AG20443 (cell line): ENCODE data around the gene CCNG2.
"Not testable (repeated sequence)": the region's sequence is repeated elsewhere in the genome, so short reads cannot be mapped to it uniquely, and the experiment has no call there.

Experiments used
- DNase-seq: peaks from one replicate; pipeline ENCODE4 v3.0.0; 2012; ENCODE audit warnings: low spot score, mixed read lengths

The CCNG2 gene

GRCh38 chr4:77156912-77157858 is at the start of gene CCNG2:
TSS of gene CCNG2 (plus strand) at chr4:77157207. CDS start at chr4:77158533, 1,326 bp downstream.
- peak; percentile 77 for DNase-seq

GRCh38 chr4:77110730-77111129 is 46.3 kb upstream of the CCNG2 start:
- DNase-seq, result peak; percentile 12

GRCh38 chr4:77113069-77113468 is 43.9 kb upstream of the CCNG2 start:
- DNase-seq, result no peak

- no peak for DNase-seq
These were observed 39.3 kb upstream of the CCNG2 start for GRCh38 chr4:77117721-77118120.

DNA sequence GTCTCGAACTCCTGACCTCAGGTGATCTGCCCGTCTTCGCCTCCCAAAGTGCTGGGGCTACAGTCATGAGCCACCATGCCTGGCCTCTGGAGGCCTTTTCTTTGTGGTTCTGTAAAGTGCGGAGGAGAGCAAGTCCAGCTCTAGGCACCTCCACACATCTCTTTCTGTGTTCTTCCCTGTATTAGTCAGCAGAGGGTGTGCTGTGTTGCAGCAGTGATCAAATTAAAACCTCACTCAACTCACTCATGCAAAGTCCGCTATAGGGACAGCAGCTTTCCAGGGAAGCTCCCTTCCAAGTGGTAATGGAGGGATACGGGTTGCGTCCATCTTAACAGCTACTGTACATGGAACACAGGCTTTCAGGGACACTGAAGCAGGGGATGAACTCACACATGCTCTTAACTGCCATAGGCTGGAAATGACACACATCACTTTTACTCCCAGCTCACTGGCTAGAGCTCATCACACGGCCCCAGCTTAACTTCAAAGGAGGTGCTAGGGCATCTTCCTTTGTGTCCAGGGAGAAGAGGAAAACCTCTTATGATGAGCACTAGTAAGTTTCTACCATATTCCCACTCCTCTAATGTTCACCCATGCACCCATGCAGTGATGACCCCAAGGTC is 36.0 kb upstream of the CCNG2 start:
- peak; percentile 22 for DNase-seq

DNA sequence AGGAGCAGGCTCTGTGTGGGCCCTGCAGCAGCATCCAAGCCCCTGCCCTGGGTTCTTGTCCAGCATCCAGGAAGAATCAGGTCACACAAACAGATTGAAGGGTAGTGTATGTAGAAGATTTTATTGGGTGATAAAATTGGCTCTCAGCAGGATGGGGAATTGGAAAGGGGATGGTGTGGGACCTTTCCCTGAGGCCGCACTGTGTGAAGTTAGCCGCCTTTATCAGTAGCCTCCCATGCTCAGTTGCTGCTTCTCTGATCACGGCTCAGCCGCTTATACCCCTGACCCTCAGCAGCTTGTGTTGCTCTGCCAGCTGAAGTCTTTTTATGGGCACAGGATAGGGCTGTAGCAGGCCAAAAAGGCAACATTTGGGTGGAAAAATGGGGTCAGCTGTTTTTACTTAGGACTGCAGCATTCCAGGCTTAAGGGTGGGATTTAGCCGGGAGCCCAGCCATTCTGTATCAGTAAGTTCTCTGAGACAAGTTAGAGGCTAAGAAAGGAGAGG is 35.2 kb upstream of the CCNG2 start:
- no peak for DNase-seq

DNA sequence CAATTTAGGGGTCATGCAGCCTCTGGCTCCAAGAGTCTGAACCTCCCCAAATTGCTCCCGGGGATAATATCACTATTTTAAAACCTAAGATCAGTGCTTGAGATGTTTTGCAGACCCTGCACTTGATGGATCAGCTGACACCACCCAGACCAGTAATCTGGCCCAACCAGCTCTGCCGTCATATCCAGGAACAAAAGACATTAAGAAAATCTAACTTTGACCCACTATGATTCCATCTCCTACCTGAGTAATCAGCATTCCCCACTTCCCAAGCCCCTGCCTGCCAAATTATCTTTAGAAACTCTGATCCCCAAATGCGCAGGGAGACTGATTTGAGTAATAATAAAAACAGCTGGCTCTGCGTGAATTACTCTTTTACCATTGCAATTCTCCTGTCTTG is 34.4 kb upstream of the CCNG2 start:
- DNase-seq, result no peak

- DNase-seq, result no peak
These were observed 33.6 kb upstream of the CCNG2 start for GRCh38 chr4:77123411-77123810.

DNA sequence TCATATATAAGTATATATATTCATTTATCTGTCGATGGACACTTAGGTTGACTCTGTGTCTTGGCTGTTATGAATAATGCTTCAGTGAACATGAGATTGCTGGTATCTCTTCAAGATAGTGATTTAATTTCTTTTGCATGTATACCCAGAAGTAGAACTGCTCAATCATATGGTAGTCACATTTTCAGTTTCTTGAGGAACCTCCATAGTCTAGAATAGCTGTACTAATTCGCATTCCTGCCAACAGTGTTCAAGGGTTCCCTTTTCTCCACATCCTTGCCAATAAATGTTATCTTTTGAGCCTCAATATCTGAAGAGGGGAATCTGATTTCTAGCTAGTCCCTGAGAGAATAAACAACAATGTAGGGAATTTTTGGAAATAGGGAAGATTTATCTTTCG is 32.4 kb upstream of the CCNG2 start:
- no peak for DNase-seq

DNA sequence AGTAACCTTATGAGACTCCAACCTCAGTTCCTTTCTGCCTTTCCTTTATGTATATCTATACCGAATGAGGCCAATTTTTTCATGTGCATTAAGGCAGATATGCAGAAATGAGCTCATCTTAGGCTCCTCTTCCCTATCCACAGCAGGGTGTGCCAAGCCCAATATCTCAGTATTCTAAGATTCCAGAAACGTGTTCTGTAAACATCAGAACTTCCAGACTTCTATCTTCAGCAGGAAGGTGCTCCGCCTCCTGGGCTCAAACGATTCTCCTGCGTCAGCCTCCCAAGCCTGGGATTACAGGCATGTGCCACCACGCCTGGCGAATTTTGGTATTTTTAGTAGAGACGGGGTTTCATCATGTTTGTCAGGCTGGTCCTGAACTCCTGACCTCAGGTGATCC is 31.0 kb upstream of the CCNG2 start:
- DNase-seq, result no peak

DNA sequence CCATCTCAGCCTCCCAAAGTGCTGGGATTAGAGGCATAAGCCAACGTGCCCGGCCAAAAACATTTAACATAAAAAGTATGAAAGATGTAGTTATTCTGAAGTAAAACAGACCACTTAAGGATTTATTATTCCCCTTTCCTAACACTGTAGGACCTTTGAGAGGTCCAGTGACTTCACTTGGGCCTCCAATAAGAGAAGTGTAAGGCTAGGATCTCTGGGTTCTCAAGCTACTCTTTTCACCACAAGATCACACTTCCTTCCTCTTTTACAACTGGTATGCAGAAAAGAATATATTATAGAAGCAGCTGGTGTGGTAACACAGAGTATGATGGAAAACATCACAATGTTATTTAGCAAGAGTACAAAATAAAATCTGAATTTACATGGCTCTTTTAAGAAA is 30.2 kb upstream of the CCNG2 start:
- no peak for DNase-seq

DNA sequence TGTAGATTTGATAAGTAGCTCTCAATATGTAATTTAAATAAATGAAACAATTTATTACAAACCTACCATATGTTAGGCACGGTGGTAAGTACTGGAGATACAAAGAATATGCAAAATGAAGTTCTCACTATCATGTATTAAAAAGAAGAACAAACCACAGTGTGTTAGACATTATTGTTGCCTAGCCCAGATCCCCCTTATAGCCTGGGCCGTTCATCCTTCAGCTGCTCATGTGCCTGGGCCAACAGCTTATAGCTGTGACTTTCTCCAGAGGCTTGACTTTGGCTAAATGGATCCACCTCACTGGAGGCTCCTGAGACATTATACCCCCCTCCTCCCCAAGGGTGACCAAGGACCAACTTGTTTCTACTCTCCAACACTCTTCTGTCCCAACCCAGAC is 29.8 kb upstream of the CCNG2 start:
- no peak for DNase-seq

- peak; percentile 12 for DNase-seq
These were observed 29.0 kb upstream of the CCNG2 start for GRCh38 chr4:77127837-77128621.

DNA sequence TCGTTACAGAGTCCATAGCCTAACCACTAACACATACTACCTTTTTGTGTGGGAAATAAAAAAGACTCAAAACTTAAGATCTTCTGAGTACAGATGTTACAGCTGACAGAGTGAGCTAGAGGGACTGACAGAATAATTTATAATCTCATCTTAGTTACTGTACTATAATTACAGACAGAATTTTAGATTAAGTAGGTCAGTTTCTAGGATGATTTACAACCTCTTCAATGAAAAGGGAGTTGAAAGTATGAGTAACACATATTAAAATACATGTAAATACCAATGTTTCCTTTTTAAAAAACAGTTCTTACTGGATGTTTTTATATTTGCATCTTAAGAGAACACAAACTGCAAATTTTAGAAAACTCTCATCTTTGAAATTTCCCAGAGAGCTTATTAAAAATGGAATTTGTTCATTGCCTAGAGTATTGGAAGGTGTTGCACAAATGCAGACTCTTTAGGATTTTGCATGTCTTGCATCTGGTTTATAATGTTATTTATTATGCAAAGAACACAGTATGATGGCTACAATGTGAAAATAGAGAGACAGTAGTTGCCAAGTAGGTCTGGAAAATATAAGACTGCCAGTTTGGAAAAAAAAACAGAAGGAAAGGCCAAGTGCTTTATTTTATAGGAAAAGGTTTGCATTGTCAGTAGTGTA is 24.2 kb upstream of the CCNG2 start:
- no peak for DNase-seq

DNA sequence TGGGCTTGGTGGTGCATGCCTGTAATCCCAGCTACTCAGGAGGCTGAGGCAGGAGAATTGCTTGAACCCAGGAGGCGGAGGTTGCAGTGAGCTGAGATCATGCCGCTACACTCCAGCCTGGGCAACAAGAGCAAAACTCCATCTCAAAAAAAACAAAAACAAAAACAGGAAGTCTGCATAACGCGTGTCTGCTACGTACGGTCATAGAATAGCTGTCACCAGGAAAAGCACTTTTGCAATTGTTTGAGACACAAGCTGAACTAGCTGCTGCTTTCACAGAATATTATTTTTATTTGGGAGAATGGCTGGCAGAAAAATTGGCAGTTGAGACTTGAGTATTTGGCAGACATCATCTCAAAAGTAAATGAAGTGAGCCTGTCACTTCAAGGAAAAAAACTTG is 19.6 kb upstream of the CCNG2 start:
- not testable (repeated sequence) for DNase-seq

- DNase-seq, result no peak
These were observed 14.9 kb upstream of the CCNG2 start for GRCh38 chr4:77141964-77142645.

DNA sequence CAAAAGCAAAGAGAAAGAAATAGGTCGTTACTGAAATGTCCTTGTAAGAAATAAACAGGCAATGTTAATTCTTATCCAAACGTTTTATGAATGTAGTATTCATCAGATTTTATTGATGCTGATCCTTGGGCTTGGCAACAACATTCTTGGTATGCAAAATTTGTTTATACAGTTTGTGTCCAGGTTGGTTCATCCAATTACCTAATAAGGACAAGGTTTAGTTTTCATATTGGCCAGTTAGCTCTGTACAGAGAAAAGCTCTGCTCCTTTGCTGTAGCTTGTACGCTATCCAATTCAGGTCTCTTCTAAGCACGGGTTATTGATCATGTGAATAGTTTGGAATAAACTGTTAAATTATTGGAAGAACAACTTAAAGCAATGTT is 14.4 kb upstream of the CCNG2 start:
- DNase-seq, result no peak

DNA sequence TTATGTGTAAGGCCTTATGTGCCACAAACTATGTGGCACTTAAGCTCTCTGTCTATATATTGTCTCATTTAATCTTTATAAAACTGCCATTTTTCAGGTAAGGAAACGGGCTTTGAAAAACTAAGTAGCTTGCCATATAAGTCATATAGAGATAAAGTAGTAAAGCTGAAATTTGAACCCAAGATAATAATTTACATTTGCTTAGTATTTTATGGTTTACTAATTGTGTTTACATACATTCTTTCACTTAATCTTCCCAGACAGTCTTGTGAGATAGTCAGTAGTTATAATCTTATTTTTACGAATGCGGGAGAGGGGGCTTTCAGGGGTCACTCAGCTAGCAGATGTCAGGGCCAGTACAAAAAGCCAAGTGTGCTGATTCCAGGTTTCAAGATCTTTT is 13.9 kb upstream of the CCNG2 start:
- no peak for DNase-seq

GRCh38 chr4:77145842-77146185 is 11.2 kb upstream of the CCNG2 start:
- no peak for DNase-seq

- peak; percentile 31 for DNase-seq
These were observed 10.6 kb upstream of the CCNG2 start for GRCh38 chr4:77146186-77147078.
